ENCODE results near the gene MEPCE. TPM values are rescaled to one million over a fixed set of nuclear protein-coding genes. Genes with fewer than 3 reads are reported as not detected.

Gene MEPCE
- total and polyA plus RNA-seq, 9 of the 15 experiments (the other 6 are each of a cell fraction or from before 2014, with no cell fraction given) = 10.9 to 76.3 (median 44.1) TPM

DNA sequence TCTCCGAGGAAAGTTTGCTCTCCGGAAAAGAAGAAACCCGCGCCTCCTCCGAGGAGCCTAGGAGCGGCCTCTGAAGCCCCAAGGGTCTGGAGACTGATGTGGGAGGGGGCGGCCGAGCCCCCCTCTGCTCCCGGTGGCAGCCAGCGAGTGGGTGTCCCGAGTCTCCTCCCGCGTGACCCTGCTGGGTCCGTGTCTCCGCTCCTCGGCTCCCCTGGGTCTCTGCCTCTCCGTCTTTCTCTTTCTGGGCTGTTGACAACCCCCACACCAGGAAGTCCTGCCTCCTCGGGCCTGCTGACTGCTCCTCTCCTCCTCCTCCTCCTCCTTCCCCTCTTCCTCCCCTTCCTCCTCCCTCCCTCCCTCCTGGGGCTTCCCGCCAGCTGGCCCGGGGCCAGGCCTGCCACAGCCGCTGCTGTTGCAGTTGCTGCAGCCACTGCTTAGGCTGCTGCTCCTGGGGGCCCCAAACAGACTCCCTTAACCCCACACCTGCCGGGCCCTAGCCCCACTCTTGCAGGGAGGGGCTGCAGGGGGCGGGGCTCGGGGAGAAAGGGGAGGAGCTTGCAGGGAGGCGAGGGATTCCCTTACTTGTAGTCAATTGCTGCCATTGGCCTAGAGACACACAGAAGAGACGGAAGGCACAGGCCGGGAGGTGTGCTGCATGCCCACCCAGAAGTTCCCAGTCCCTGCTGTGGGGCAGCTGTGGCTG is 49.5 kb downstream of the MEPCE start, which contains the start of gene TSC22D4 (continued):
- TF ChIP-seq, protein P1, sequence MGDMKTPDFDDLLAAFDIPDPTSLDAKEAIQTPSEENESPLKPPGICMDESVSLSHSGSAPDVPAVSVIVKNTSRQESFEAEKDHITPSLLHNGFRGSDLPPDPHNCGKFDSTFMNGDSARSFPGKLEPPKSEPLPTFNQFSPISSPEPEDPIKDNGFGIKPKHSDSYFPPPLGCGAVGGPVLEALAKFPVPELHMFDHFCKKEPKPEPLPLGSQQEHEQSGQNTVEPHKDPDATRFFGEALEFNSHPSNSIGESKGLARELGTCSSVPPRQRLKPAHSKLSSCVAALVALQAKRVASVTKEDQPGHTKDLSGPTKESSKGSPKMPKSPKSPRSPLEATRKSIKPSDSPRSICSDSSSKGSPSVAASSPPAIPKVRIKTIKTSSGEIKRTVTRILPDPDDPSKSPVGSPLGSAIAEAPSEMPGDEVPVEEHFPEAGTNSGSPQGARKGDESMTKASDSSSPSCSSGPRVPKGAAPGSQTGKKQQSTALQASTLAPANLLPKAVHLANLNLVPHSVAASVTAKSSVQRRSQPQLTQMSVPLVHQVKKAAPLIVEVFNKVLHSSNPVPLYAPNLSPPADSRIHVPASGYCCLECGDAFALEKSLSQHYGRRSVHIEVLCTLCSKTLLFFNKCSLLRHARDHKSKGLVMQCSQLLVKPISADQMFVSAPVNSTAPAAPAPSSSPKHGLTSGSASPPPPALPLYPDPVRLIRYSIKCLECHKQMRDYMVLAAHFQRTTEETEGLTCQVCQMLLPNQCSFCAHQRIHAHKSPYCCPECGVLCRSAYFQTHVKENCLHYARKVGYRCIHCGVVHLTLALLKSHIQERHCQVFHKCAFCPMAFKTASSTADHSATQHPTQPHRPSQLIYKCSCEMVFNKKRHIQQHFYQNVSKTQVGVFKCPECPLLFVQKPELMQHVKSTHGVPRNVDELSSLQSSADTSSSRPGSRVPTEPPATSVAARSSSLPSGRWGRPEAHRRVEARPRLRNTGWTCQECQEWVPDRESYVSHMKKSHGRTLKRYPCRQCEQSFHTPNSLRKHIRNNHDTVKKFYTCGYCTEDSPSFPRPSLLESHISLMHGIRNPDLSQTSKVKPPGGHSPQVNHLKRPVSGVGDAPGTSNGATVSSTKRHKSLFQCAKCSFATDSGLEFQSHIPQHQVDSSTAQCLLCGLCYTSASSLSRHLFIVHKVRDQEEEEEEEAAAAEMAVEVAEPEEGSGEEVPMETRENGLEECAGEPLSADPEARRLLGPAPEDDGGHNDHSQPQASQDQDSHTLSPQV (IDR thresholded peaks at IDR 0.05) = 0 out of 2 replicates have a peak, but pooled peaks have one; percentile 16
- TF ChIP-seq CREBBP (IDR thresholded peaks at IDR 0.05; ENCODE audit: low read depth, low read length) = no peak
- no peak for TF ChIP-seq U2AF1 (optimal IDR thresholded peaks at IDR 0.05; ENCODE audit: low read depth, low read length)
- no peak for TF ChIP-seq SAFB2 (IDR thresholded peaks at IDR 0.05; ENCODE audit: borderline replicate concordance, low read depth, low read length, severe bottlenecking)
- TF ChIP-seq, protein P2, sequence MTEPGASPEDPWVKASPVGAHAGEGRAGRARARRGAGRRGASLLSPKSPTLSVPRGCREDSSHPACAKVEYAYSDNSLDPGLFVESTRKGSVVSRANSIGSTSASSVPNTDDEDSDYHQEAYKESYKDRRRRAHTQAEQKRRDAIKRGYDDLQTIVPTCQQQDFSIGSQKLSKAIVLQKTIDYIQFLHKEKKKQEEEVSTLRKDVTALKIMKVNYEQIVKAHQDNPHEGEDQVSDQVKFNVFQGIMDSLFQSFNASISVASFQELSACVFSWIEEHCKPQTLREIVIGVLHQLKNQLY (CRISPR knock-in tag; conservative IDR thresholded peaks at IDR 0.05) = 0 out of 4 replicates have a peak, but pooled peaks of 1 of the 2 experiments have one; percentile 46
- no peak for TF ChIP-seq ZNF212 (CRISPR knock-in tag; IDR thresholded peaks at IDR 0.05)
- no peak for TF ChIP-seq ZNF696 (CRISPR knock-in tag; conservative IDR thresholded peaks at IDR 0.05)
- TF ChIP-seq, protein P3, sequence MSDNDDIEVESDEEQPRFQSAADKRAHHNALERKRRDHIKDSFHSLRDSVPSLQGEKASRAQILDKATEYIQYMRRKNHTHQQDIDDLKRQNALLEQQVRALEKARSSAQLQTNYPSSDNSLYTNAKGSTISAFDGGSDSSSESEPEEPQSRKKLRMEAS (CRISPR knock-in tag; IDR thresholded peaks at IDR 0.05) = peak; percentile 58
- no peak for TF ChIP-seq ZNF57 (CRISPR knock-in tag; IDR thresholded peaks at IDR 0.05)
- TF ChIP-seq SMARCA5 (IDR thresholded peaks at IDR 0.05) = 0 out of 2 replicates have a peak, but pooled peaks have one; percentile 14
- TF ChIP-seq, protein P4, sequence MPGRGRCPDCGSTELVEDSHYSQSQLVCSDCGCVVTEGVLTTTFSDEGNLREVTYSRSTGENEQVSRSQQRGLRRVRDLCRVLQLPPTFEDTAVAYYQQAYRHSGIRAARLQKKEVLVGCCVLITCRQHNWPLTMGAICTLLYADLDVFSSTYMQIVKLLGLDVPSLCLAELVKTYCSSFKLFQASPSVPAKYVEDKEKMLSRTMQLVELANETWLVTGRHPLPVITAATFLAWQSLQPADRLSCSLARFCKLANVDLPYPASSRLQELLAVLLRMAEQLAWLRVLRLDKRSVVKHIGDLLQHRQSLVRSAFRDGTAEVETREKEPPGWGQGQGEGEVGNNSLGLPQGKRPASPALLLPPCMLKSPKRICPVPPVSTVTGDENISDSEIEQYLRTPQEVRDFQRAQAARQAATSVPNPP (IDR thresholded peaks at IDR 0.05; ENCODE audit: borderline replicate concordance, insufficient read depth, insufficient read length) = no peak
- TF ChIP-seq, protein P5, sequence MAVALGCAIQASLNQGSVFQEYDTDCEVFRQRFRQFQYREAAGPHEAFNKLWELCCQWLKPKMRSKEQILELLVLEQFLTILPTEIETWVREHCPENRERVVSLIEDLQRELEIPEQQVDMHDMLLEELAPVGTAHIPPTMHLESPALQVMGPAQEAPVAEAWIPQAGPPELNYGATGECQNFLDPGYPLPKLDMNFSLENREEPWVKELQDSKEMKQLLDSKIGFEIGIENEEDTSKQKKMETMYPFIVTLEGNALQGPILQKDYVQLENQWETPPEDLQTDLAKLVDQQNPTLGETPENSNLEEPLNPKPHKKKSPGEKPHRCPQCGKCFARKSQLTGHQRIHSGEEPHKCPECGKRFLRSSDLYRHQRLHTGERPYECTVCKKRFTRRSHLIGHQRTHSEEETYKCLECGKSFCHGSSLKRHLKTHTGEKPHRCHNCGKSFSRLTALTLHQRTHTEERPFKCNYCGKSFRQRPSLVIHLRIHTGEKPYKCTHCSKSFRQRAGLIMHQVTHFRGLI (CRISPR knock-in tag; IDR thresholded peaks at IDR 0.05) = no peak
- TF ChIP-seq, protein P6, sequence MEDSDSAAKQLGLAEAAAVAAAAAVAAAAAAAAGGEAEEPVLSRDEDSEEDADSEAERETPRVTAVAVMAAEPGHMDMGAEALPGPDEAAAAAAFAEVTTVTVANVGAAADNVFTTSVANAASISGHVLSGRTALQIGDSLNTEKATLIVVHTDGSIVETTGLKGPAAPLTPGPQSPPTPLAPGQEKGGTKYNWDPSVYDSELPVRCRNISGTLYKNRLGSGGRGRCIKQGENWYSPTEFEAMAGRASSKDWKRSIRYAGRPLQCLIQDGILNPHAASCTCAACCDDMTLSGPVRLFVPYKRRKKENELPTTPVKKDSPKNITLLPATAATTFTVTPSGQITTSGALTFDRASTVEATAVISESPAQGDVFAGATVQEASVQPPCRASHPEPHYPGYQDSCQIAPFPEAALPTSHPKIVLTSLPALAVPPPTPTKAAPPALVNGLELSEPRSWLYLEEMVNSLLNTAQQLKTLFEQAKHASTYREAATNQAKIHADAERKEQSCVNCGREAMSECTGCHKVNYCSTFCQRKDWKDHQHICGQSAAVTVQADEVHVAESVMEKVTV (CRISPR knock-in tag; IDR thresholded peaks at IDR 0.05) = no peak
- TF ChIP-seq ZFX (CRISPR knock-in tag; IDR thresholded peaks at IDR 0.05) = peak; percentile 54
- no peak for TF ChIP-seq MAFG (tag; conservative IDR thresholded peaks at IDR 0.05)
